ENCODE data around the gene CERS5. TPM values are rescaled to one million over a fixed set of nuclear protein-coding genes. Genes with fewer than 3 reads are reported as not detected.
A peak's percentile ranks its signal among the peaks of the same experiment; 100 is the strongest.
"Not testable (repeated sequence)": the region's sequence is repeated elsewhere in the genome, so short reads cannot be mapped to it uniquely, and the experiment has no call there.

CERS5 gene
- total RNA-seq, 2 donors from 2014 or later, result 72.0 to 77.6 TPM

DNA sequence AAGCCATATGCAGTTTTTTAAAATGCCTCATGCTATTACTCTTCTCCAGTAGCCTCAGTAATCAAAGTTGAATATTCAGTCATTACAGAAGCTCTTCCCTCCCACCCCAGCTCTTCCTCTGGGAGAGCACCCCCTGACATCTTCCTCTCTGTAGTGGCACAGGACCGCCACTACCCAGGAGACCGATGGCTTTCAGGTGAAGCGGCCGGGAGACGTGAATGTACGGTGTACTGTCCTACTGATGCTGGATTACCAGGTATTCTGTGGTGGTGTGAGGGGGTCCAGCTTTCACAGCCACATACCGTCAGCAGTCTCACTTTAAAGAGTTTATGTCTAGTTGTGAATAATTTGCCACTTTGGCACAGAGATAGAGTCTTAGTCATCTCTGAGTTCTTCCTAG lies 77.4 kb downstream of the CERS5 start:
- H3K27me3 Mint-ChIP-seq, result no peaks in the 10 kb centered on the region
- H3K9me3 Mint-ChIP-seq, result no peaks in the 10 kb centered on the region
- no peak for ATAC-seq (replicated peaks)
- H3K27ac Mint-ChIP-seq, result no peak overlapping the region
- no peak overlapping the region for H3K4me3 Mint-ChIP-seq
- H3K36me3 Mint-ChIP-seq (ENCODE audit: low read depth), result peaks cover 86% of the 10 kb centered on the region
- H3K4me1 Mint-ChIP-seq, result peaks cover 26% of the 10 kb centered on the region

GRCh38 chr12:50088577-50089335 lies 78.4 kb downstream of the CERS5 start:
- H3K36me3 Mint-ChIP-seq (ENCODE audit: low read depth), result peaks cover 76% of the 10 kb centered on the region
- peaks cover 27% of the 10 kb centered on the region for H3K4me1 Mint-ChIP-seq
- peak overlapping the region; percentile 34 for H3K4me3 Mint-ChIP-seq
- H3K9me3 Mint-ChIP-seq, result no peaks in the 10 kb centered on the region
- peak overlapping the region; percentile 64 for H3K27ac Mint-ChIP-seq
- peak; percentile 54 for ATAC-seq (replicated peaks)
- H3K27me3 Mint-ChIP-seq, result no peaks in the 10 kb centered on the region

DNA sequence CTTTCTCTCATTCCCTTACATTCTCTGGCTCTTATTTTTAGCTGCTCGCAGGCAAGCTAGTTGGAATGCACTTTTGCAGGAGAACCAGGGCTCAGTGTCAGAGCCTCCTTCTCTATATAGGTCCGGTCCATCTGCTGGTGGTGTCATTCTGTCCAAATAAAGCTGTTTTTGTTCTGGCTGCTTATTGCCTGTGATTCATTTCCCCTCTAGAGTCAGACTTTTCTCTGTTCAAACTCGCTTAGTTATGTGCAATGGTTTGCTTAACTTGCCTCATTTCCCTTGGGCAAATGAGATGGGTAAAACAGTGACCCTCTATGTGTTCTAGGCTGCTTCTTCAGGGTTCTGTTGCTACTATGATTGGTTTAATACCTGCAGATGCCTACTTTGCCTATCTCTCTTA lies 79.2 kb downstream of the CERS5 start:
- no peak for ATAC-seq (replicated peaks)
- H3K27me3 Mint-ChIP-seq, result no peaks in the 10 kb centered on the region
- H3K4me1 Mint-ChIP-seq, result peaks cover 31% of the 10 kb centered on the region
- H3K27ac Mint-ChIP-seq, result peak overlapping the region; percentile 64
- H3K36me3 Mint-ChIP-seq (ENCODE audit: low read depth), result peaks cover 69% of the 10 kb centered on the region
- no peaks in the 10 kb centered on the region for H3K9me3 Mint-ChIP-seq
- H3K4me3 Mint-ChIP-seq, result peak overlapping the region; percentile 34

DNA sequence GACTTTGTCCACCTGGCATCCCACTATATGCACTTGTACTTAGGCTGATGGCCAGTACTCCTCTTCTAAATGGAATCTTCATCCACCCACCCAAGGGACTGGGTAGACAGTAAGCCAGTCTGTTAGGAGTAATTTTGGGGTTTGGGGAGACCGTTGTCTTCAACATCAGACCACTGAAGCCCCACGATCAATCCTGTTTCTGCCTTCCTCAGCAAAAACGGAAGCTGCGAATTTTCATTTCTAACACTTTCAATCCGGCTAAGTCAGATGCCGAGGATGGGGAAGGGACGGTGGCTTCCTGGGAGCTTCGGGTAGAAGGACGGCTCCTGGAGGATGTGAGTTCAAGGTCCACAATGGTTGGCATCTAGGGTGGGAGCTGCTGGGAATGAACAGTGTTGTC lies 80.0 kb downstream of the CERS5 start:
- Mint-ChIP-seq H3K4me1 (peaks cover 31% of the 10 kb centered on the region), H3K4me3 (peak overlapping the region; percentile 95), H3K27ac (no peak overlapping the region), H3K36me3 (ENCODE audit: low read depth) (peaks cover 60% of the 10 kb centered on the region), H3K27me3 (no peaks in the 10 kb centered on the region), H3K9me3 (no peaks in the 10 kb centered on the region)
- no peak for ATAC-seq (replicated peaks)

DNA sequence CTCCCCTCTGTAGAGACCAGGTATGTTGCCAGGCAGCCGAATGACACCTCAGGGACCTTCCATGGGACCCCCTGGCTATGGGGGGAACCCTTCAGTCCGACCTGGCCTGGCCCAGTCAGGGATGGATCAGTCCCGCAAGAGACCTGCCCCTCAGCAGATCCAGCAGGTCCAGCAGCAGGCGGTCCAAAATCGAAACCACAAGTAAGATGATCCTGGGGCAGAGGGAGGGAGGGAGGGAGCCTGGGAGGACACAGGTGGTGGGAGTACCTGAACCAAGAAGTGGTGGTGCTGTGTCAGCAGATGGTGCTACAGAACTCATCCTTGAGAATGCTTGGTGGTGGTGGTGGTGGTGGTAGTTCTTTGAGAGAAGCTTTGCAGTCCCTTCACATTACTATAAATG lies 81.0 kb downstream of the CERS5 start:
- no peaks in the 10 kb centered on the region for H3K9me3 Mint-ChIP-seq
- ATAC-seq (replicated peaks), result no peak
- no peaks in the 10 kb centered on the region for H3K27me3 Mint-ChIP-seq
- peaks cover 50% of the 10 kb centered on the region for H3K36me3 Mint-ChIP-seq (ENCODE audit: low read depth)
- H3K4me1 Mint-ChIP-seq, result peaks cover 31% of the 10 kb centered on the region
- peak overlapping the region; percentile 95 for H3K4me3 Mint-ChIP-seq
- H3K27ac Mint-ChIP-seq, result peak overlapping the region; percentile 95

DNA sequence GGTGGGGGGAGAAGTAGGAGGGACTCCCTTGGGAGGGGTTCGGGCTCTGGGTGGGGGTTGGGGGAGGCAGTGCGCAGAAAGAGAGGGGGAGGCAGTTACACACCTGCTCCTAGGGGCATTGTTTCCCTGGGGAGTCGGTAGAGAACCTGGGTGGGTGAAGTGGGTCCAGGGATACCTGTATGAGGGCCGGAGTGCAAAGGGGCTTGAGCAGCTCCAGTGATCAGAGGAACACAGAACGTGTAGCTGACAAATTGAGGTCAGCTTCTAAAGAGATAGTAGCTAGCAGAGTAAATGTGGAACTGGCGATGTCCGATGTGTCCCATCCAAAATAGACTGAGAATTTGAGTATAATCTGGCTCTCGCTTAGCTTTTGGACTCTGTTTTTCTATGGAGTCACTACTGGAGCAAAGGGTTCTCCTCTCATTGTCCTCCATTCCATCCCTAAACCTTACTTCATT lies 81.5 kb downstream of the CERS5 start:
- no peaks in the 10 kb centered on the region for H3K27me3 Mint-ChIP-seq
- H3K4me1 Mint-ChIP-seq, result peaks cover 31% of the 10 kb centered on the region
- H3K9me3 Mint-ChIP-seq, result no peaks in the 10 kb centered on the region
- peaks cover 45% of the 10 kb centered on the region for H3K36me3 Mint-ChIP-seq (ENCODE audit: low read depth)
- H3K4me3 Mint-ChIP-seq, result peak overlapping the region; percentile 95
- ATAC-seq (replicated peaks), result peak; percentile 1
- H3K27ac Mint-ChIP-seq, result peak overlapping the region; percentile 95

GRCh38 chr12:50084775-50085614 lies 82.2 kb downstream of the CERS5 start, which contains the start of gene SMARCD1:
Gene SMARCD1 (plus strand): TSS chr12:50085342. CDS start chr12:50085370, 28 bp downstream.
- H3K4me3 Mint-ChIP-seq, result peak within 1 kb of the TSS; percentile 95
- H3K9me3 Mint-ChIP-seq, result no peaks in the 10 kb centered on the region
- H3K4me1 Mint-ChIP-seq, result peaks cover 31% of the 10 kb centered on the region
- no peaks in the 10 kb centered on the region for H3K27me3 Mint-ChIP-seq
- peak within 1 kb of the TSS; percentile 95 for H3K27ac Mint-ChIP-seq
- peaks cover 39% of the 10 kb centered on the region for H3K36me3 Mint-ChIP-seq (ENCODE audit: low read depth)
- peak; percentile 91 for ATAC-seq (replicated peaks)

DNA sequence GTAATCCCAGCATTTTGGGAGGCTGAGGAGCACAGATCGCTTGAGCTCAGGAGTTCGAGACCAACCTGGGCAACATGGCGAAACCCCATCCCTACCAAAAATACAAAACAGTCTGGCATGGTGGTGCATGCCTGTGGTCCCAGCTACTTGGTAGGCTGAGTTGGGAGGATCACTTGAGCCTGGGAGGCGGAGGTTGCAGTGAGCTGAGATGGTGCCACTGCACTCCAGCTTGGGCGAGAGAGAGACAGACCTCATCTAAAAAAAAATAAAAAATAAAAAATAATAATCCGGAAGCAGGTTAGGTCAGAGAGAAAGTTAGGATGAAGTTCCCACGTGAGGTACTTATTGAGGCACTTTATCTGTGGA lies 82.8 kb downstream of the CERS5 start:
- Mint-ChIP-seq H3K36me3 (ENCODE audit: low read depth) (peaks cover 33% of the 10 kb centered on the region), H3K4me1 (peaks cover 31% of the 10 kb centered on the region), H3K27ac (peak overlapping the region; percentile 95), H3K4me3 (peak overlapping the region; percentile 95)
- ATAC-seq (replicated peaks); H3K27me3 Mint-ChIP-seq; H3K9me3 Mint-ChIP-seq: not testable (repeated sequence)

DNA sequence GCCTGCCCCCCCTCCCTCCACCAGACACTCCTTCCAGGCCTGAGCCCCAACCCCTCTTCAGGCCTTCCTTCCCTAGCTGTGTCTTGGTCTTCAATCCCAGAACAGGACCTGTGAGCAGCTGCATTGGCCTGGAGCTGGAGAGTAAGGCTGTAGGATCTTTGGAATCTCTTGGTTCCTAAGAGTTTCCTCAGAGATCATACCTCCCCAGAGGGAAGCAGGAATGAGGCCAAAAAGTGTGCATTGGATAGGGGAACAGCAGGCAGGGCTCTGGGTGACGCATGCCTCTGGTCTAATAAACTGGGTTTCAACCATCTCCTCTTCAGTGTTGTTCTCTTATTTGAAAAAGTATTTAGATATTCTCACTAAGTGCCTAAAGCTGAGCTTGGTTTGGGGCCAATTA lies 83.9 kb downstream of the CERS5 start:
- peaks cover 26% of the 10 kb centered on the region for H3K4me1 Mint-ChIP-seq
- no peaks in the 10 kb centered on the region for H3K9me3 Mint-ChIP-seq
- H3K27ac Mint-ChIP-seq, result peak overlapping the region; percentile 78
- H3K36me3 Mint-ChIP-seq (ENCODE audit: low read depth), result peaks cover 22% of the 10 kb centered on the region
- no peak for ATAC-seq (replicated peaks)
- no peaks in the 10 kb centered on the region for H3K27me3 Mint-ChIP-seq
- H3K4me3 Mint-ChIP-seq, result peak overlapping the region; percentile 95

GRCh38 chr12:50082644-50083043 lies 84.5 kb downstream of the CERS5 start:
- no peak for ATAC-seq (replicated peaks)
- Mint-ChIP-seq H3K36me3 (ENCODE audit: low read depth) (peaks cover 15% of the 10 kb centered on the region), H3K27me3 (no peaks in the 10 kb centered on the region), H3K4me3 (no peak overlapping the region), H3K9me3 (no peaks in the 10 kb centered on the region), H3K27ac (peak overlapping the region; percentile 38), H3K4me1 (peaks cover 20% of the 10 kb centered on the region)

DNA sequence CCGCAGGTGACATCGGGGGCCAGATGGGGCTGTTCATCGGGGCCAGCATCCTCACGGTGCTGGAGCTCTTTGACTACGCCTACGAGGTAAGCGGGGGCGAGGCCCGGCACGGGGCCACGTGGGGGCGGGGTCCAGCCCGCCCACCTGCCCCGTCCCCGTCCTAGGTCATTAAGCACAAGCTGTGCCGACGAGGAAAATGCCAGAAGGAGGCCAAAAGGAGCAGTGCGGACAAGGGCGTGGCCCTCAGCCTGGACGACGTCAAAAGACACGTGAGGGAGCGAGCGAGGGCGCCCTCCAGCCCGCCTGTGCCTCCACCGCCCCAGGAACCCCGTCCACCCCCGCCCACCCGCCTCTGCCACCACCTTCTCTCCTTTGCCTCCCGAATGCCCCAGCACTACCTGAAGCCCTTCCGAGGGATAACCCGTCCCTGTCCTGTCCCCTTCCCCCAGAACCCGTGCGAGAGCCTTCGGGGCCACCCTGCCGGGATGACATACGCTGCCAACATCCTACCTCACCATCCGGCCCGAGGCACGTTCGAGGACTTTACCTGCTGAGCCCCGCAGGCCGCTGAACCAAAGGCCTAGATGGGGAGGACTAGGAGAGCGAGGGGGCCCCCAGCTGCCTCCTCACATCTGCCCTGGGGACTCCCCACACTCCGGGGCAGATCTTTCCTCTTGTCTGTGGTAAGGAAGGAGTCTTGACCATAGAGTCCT lies 85.9 kb downstream of the CERS5 start:
- H3K9me3 Mint-ChIP-seq, result no peaks in the 10 kb centered on the region
- H3K36me3 Mint-ChIP-seq (ENCODE audit: low read depth), result peaks cover 1% of the 10 kb centered on the region
- no peak overlapping the region for H3K4me3 Mint-ChIP-seq
- H3K27me3 Mint-ChIP-seq, result no peaks in the 10 kb centered on the region
- peak overlapping the region; percentile 56 for H3K27ac Mint-ChIP-seq
- peaks cover 12% of the 10 kb centered on the region for H3K4me1 Mint-ChIP-seq
- no peak for ATAC-seq (replicated peaks)

DNA sequence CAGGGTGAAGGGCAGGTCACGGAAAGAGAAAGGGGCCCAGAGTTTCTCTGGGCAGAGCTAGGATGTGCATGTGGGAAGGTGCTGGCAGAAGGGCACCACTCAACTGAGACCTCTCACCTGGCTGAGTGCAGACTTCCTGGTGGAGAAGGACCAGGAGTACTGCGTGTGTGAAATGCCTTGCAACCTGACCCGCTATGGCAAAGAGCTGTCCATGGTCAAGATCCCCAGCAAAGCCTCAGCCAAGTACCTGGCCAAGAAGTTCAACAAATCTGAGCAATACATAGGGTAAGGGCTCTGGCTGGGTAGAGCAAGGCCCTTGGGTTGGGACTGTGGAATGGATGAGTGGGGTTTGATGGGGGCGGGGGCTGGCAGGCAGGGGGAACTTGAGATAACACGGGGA lies 87.4 kb downstream of the CERS5 start:
- ATAC-seq (replicated peaks), result no peak
- no peaks in the 10 kb centered on the region for H3K36me3 Mint-ChIP-seq (ENCODE audit: low read depth)
- no peak overlapping the region for H3K27ac Mint-ChIP-seq

More for the DNA sequence above, 87.4 kb downstream of the CERS5 start:
- Mint-ChIP-seq H3K4me1 (peaks cover 5% of the 10 kb centered on the region), H3K9me3 (no peaks in the 10 kb centered on the region), H3K4me3 (no peak overlapping the region), H3K27me3 (no peaks in the 10 kb centered on the region)

All from activated T-helper 17 cell treated with anti-CD3 and anti-CD28 coated beads, Interleukin-2, amount 50 U/mL, for 72 hours (primary cell).